Measurements from ENCODE around the gene LEFTY1. TPM values are rescaled to one million over a fixed set of nuclear protein-coding genes. Genes with fewer than 3 reads are reported as not detected.

Gene LEFTY1
- polyA plus RNA-seq, 3 donors, result 0.13 TPM; not detected in 2

DNA sequence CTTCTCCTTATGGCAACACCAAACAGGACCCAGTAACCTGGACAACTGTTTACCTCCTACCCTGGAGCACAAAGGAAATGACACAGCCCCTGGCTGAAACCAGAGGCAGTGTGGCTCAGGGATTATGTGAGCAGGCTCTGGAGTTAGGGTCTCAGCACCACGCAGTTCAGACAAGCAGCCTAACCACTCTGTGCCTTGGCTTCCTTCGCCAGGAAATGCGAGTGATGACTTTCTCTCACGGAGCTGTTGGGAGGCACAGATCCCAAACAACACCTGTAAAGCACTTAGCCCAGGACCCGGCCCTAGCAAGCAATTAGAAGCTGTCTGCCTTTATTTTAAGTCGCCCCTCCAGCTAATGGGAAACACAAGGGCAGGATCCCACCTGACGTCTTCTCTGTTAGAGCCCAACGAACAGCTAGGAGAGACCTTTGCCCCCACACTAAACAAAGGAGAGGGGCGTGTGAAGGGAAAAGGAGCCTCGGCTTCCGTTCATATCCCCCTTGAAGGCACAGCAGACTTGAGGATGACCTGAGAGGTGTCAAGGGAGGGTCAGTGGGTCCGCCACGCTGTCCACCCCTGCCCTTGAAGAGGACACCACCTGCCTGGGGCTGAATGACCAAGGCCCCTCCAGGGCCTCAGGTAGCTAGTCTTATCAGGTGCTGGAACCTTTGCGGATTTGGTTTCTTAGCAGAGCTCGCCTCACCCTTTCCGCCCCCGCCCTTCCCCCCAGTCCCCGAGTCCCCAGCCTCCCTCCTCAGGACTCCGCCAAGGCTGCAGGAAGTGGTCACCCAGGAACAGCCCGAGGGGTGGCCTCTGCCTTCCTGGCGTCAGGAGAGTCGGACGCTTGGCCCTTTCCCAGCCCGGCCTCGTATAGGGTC is 7.6 kb downstream of the LEFTY1 start:
- H3K27ac Mint-ChIP-seq, result peak overlapping the region; percentile 57 to 95 (median 89)
- Histone ChIP-seq H3K36me3 (replicated peaks in 1 of 2; ENCODE audit: control insufficient read depth in 1 of 2, insufficient read depth in 2 of 2, low read length in 2 of 2) (peaks cover 12 to 19% of the 10 kb centered on the region in 2 donors), H3K4me2 (replicated peaks; ENCODE audit: extremely low read depth, low read length, poor library complexity, severe bottlenecking) (peak overlapping the region; percentile 94), H3K79me2 (ENCODE audit: insufficient read depth, low read length) (peaks cover 45% of the 10 kb centered on the region), H3K4me1 (ENCODE audit: control insufficient read depth in 1 of 2, insufficient read depth in 2 of 2, low read length in 2 of 2) (peaks cover 33 to 40% of the 10 kb centered on the region in 2 donors), H2AFZ (ENCODE audit: insufficient read depth, low read depth, low read length, poor library complexity, severe bottlenecking) (peak overlapping the region; percentile 100), H3K9ac (ENCODE audit: insufficient read depth, low read length, poor library complexity, severe bottlenecking) (peak overlapping the region; percentile 95), H3K9me3 (replicated peaks in 1 of 2; ENCODE audit: control insufficient read depth in 1 of 2, insufficient read depth in 1 of 2, low read length in 2 of 2) (no peaks in the 10 kb centered on the region), H4K20me1 (ENCODE audit: insufficient read depth, low read length) (peaks cover 47% of the 10 kb centered on the region), H3K27me3 (ENCODE audit: control insufficient read depth in 2 of 2, insufficient read depth in 2 of 2, low read length in 2 of 2) (no peaks in the 10 kb centered on the region), H3K4me3 (replicated peaks in 1 of 3; ENCODE audit: low read depth in 2 of 3, low read length in 3 of 3) (peak overlapping the region; percentile 84 to 100 (median 94)), H3K27ac (ENCODE audit: low read depth in 1 of 2, low read length in 2 of 2) (peak overlapping the region; percentile 67 to 93)
- WGBS (ENCODE audit: insufficient coverage), result 5% methylated on average over 18 of the region's 25 CpGs
- H3K4me3 Mint-ChIP-seq, result peak overlapping the region; percentile 97
- peaks cover 0 to 3% (median 0%) of the 10 kb centered on the region in 7 donors for H3K9me3 Mint-ChIP-seq
- peaks cover 52% of the 10 kb centered on the region for H3K4me1 Mint-ChIP-seq
- peaks cover 20 to 31% of the 10 kb centered on the region in 2 donors for H3K36me3 Mint-ChIP-seq
- DNase-seq, result peak in 2 of 3 donors; percentile 29 to 37
- intact Hi-C loops (cut with micrococcal nuclease), result no loop called here
- TF ChIP-seq, protein P1, sequence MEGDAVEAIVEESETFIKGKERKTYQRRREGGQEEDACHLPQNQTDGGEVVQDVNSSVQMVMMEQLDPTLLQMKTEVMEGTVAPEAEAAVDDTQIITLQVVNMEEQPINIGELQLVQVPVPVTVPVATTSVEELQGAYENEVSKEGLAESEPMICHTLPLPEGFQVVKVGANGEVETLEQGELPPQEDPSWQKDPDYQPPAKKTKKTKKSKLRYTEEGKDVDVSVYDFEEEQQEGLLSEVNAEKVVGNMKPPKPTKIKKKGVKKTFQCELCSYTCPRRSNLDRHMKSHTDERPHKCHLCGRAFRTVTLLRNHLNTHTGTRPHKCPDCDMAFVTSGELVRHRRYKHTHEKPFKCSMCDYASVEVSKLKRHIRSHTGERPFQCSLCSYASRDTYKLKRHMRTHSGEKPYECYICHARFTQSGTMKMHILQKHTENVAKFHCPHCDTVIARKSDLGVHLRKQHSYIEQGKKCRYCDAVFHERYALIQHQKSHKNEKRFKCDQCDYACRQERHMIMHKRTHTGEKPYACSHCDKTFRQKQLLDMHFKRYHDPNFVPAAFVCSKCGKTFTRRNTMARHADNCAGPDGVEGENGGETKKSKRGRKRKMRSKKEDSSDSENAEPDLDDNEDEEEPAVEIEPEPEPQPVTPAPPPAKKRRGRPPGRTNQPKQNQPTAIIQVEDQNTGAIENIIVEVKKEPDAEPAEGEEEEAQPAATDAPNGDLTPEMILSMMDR (IDR thresholded peaks at IDR 0.05), result no peak
- peaks cover 4 to 9% (median 4%) of the 10 kb centered on the region in 3 donors for H3K27me3 Mint-ChIP-seq (ENCODE audit: low read depth in 3 of 3)

DNA sequence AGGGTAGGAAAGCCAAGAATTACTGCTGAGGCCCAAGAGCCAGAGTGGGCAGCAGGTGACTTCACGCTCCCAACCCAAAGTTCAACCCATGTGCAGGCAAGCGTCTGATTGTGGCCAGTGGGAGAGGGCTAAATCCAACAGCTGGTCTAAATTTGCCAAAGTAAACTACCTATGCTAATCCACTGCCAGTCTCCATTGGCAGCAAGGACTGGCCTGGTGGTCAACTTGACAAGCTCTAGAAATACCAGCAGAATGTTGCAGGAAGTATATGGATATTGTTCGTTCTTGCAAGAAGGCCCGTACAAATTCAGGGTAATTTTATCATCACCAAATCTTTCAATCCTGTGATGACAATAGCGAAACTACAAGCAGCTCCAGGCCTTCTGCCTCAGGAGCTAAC is 8.3 kb downstream of the LEFTY1 start:
- TF ChIP-seq, protein P1 (IDR thresholded peaks at IDR 0.05), result no peak
- H3K79me2 ChIP-seq (ENCODE audit: insufficient read depth, low read length), result peaks cover 45% of the 10 kb centered on the region
- WGBS (ENCODE audit: insufficient coverage), result 40% methylated on average over 1 of the region's 5 CpGs
- intact Hi-C loops (cut with micrococcal nuclease), result no loop called here
- peak overlapping the region; percentile 94 for H3K4me2 ChIP-seq (replicated peaks; ENCODE audit: extremely low read depth, low read length, poor library complexity, severe bottlenecking)
- H3K36me3 Mint-ChIP-seq, result peaks cover 25 to 38% of the 10 kb centered on the region in 2 donors
- peaks cover 33 to 40% of the 10 kb centered on the region in 2 donors for H3K4me1 ChIP-seq (ENCODE audit: control insufficient read depth in 1 of 2, insufficient read depth in 2 of 2, low read length in 2 of 2)
- H3K9me3 ChIP-seq (replicated peaks in 1 of 2; ENCODE audit: control insufficient read depth in 1 of 2, insufficient read depth in 1 of 2, low read length in 2 of 2), result no peaks in the 10 kb centered on the region
- peaks cover 13 to 26% of the 10 kb centered on the region in 2 donors for H3K36me3 ChIP-seq (replicated peaks in 1 of 2; ENCODE audit: control insufficient read depth in 1 of 2, insufficient read depth in 2 of 2, low read length in 2 of 2)
- H4K20me1 ChIP-seq (ENCODE audit: insufficient read depth, low read length), result peaks cover 47% of the 10 kb centered on the region
- no peak overlapping the region for H2AFZ ChIP-seq (ENCODE audit: insufficient read depth, low read depth, low read length, poor library complexity, severe bottlenecking)
- no peak overlapping the region for H3K9ac ChIP-seq (ENCODE audit: insufficient read depth, low read length, poor library complexity, severe bottlenecking)
- peak overlapping the region in 1 of 2 donors; percentile 93 for H3K27ac ChIP-seq (ENCODE audit: low read depth in 1 of 2, low read length in 2 of 2)
- H3K27me3 Mint-ChIP-seq (ENCODE audit: low read depth in 3 of 3), result peaks cover 2 to 9% (median 4%) of the 10 kb centered on the region in 3 donors
- no peak overlapping the region for H3K27ac Mint-ChIP-seq
- DNase-seq, result no peak
- H3K27me3 ChIP-seq (ENCODE audit: control insufficient read depth in 2 of 2, insufficient read depth in 2 of 2, low read length in 2 of 2), result no peaks in the 10 kb centered on the region
- H3K4me1 Mint-ChIP-seq, result peaks cover 52% of the 10 kb centered on the region
- H3K4me3 Mint-ChIP-seq, result peak overlapping the region; percentile 23 to 97
- H3K4me3 ChIP-seq (replicated peaks in 1 of 3; ENCODE audit: low read depth in 2 of 3, low read length in 3 of 3), result peak overlapping the region in 1 of 3 experiments; percentile 100
- H3K9me3 Mint-ChIP-seq, result peaks cover 0 to 3% (median 0%) of the 10 kb centered on the region in 7 donors

Data from CD14-positive monocyte (primary cell).